NCI-H345 treated with DMSO at 0.1 percent for 48 hours (cell line): Measurements from ENCODE around the gene USP19.
A peak's percentile ranks its signal among the peaks of the same experiment; 100 is the strongest.

Source experiments
- DNase-seq: peaks from one replicate; lab custom pipeline; 2025; ENCODE audit not compliant: unreplicated experiment; lab: John Stamatoyannopoulos, UW

USP19 gene

GRCh38 chr3:49120438-49121131, at the start of gene USP19:
TSS of gene USP19 (minus strand) at chr3:49120823. CDS start at chr3:49119145, 1,678 bp downstream.
- DNase-seq, result peak; percentile 55

GRCh38 chr3:49166752-49167556, 46.3 kb upstream of the USP19 start:
- DNase-seq, result no peak

- peak; percentile 28 for DNase-seq
Measured at GRCh38 chr3:49165771-49166751, 45.4 kb upstream of the USP19 start, which contains the start of gene CCDC71. TSS of gene CCDC71 (minus strand) at chr3:49166331. CDS start at chr3:49164208, 2,123 bp downstream.

DNA sequence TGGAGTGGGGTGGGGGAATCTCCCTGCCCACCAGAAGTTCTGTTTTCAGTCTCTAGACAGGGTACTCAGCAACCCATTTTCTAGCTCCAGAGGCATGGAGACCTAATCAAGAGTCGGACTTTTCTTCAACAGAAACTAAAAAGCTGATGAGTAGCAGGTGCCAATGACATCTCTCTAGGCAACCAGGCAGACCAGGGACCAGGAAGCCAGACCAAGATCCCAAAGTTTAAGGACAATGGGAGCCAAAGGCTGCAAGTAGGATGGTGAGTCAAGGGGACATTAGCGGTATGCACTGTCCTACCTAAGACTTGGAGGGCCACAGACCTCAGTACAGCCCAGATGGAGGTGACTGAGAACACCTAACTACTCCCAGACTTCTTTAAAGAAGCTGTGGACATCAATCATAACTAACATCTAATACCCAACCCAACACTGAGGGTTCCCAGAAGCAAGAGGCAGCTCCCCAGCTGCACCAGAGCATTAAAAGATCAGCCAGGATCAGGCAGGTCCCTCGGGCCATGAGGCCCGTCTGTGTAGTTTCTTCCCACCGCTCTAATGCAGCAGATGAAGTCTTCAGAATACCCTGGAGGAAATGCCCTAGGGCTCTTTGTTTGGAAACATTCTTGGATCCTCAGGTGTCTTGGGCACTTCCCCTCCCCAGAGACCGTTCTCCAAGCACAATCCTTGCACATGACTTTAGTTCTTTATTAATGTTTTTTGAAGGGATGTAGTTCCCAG, 44.5 kb upstream of the USP19 start:
- DNase-seq, result no peak

- DNase-seq, result no peak
Measured at GRCh38 chr3:49163609-49164008, 43.0 kb upstream of the USP19 start.

GRCh38 chr3:49162751-49163419, 42.3 kb upstream of the USP19 start:
- DNase-seq, result no peak

GRCh38 chr3:49161808-49162530, 41.3 kb upstream of the USP19 start:
- DNase-seq, result no peak

GRCh38 chr3:49161197-49161596, 40.6 kb upstream of the USP19 start:
- DNase-seq, result no peak

- no peak for DNase-seq
Measured at GRCh38 chr3:49158792-49159191, 38.2 kb upstream of the USP19 start.

DNA sequence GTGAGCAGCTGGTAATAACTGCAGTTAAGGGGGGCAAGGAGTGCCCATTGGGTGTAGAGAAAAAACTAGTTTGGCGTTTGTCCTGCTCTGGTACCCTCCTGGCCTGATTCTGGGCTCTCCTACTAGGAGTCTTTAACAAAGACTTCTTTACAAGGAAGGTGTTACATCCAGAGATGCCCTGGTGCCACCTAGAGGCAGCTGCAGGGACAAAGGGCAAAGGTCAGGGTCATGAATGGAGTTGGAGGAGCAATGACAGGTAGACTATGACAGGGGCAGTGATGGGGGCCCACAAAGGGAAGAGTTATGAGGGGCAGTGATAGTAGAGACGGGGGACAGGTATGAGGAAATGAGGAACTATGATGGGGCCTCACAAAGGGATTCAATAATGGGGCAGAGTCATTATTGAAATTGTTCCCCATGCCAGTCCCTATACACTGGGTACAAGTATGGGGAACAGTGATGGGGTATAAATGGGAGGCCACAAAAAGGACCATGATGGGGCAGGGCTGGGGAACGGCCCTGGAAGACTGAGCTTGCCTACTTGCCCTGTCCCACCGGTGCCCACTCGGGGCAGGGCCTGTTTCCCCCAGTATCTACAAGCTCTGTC, 37.6 kb upstream of the USP19 start:
- no peak for DNase-seq

- no peak for DNase-seq
Measured at GRCh38 chr3:49157289-49157688, 36.7 kb upstream of the USP19 start.

DNA sequence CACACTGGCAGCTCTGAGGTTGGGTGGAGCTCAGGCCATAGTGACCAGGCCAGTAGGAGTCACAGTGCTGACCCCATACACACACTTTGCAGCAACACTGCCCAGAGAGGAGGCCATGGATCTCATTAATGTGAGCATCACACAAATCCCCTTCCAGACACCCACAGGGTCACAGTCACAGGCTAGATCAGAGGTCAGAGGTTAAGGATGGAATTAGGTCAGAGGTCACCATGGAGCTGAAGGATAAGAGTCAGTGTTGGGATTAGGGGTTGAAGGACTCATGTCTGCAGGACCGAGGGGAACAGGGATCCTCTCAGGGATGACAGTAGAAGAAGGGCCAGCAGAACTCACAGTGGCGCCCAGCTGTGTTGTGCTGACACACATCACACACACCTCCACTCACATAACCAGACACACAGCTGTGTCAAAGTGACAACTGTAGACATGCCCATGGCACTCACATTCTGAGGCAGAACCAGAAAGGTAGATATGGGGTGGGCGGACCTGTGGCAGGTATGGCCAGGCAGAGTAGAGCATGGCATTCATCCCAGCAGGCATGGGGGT, 32.8 kb upstream of the USP19 start:
- DNase-seq, result no peak

DNA sequence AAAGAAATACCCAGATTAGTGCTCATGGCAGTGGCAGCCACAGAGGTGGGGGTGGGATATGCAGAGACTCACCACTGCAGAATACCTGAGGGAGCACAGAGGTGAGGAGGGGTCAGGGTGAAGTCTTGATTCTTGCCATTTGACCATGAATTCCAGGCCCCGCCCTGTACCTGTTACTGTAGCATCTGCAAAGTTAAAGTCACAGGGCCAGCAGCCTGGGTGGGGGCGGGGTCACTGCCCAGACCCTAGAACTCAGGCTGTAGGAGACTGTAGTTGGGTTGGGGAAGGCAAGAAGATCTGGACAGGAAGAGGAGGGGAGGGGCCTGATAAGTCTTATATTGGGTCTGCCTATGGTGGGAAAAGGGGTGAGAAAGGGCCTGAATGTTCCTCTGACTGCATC, 31.0 kb upstream of the USP19 start:
- DNase-seq, result no peak

DNA sequence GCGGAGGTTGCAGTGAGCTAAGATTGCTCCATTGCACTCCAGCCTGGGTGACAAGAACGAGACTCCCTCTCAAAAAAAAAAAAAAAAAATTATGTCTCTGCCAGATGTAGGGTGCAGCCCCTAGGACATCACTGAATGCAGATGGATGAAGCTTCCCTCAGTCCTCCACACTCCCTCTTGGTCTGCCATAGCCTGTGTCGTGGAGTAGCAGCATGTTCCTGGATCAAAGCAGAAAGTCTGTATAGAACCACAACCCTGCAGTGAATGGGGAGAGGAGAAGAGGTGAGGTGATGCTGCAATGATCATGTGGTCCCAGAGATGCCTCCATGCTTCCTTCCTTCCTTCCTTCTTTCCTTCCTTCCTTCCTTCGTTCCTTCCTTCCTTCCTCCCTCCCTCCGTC, 27.5 kb upstream of the USP19 start:
- no peak for DNase-seq

GRCh38 chr3:49140080-49140479, 19.5 kb upstream of the USP19 start:
- DNase-seq, result no peak

DNA sequence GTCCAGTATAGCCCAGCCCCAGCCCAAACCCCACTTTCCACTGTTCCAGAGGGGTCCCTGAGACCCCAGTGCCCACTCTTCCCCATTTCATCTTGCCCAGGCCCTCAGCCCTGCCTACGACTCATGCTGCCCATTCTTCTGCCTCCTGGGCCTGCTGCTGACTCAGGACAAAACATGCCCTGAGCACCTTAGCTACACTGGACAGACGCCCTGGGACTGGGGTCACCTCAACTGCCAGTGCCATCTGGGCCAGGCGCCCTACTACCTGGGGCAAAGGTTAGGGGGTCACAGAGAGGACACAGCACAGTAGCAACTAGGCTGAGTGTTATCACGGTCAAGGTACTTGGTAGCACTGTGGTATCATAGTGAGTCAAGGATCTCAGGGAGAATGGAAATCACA, 14.9 kb upstream of the USP19 start:
- no peak for DNase-seq

DNA sequence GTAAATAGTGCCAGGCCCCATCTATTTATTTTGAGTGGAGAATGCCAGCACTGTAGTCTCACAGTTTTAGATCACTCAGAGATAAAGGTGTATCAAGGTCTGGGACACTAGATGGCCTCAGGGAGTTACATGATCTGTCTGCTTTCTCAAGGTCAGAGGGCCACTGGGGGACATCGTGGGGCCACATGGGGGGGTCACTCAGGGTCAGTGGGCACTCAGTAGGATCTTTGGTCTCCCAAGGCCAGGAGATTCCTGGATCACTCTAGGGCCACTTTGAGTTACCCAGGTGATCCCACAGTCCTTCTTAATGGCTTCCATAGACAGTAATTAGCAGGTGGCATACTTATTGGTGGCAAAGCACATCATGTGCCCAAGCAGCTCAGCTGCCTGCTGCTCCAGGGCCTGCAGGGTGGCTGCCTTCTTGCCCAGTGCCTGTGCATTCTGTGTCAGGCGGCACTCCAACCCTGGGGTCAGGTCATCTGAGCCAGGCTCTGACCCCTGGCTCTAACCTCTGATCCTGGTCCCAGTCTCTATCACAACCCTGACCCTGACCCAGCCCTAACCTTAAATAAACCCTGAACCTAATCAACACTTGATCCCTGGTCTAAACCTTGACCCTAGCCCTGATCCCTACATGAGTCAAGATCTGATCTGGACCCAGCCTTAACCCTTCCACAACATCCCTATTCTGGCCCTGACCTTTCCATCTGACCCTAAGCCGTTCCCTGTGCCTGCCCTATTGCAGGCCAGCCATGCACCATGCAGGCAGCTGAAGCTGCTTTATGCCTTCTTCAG, 14.0 kb upstream of the USP19 start:
- no peak for DNase-seq
